GM18519 (cell line): ENCODE results near the gene HPS6.

Experiments used
- ATAC-seq: cut with Tn5 transposase; IDR thresholded peaks from one replicate; pipeline ENCODE4 v1.9.1; 2021; ENCODE audit warnings: mild to moderate bottlenecking, moderate library complexity; ENCODE audit not compliant: unreplicated experiment, low FRiP score

The HPS6 gene

DNA sequence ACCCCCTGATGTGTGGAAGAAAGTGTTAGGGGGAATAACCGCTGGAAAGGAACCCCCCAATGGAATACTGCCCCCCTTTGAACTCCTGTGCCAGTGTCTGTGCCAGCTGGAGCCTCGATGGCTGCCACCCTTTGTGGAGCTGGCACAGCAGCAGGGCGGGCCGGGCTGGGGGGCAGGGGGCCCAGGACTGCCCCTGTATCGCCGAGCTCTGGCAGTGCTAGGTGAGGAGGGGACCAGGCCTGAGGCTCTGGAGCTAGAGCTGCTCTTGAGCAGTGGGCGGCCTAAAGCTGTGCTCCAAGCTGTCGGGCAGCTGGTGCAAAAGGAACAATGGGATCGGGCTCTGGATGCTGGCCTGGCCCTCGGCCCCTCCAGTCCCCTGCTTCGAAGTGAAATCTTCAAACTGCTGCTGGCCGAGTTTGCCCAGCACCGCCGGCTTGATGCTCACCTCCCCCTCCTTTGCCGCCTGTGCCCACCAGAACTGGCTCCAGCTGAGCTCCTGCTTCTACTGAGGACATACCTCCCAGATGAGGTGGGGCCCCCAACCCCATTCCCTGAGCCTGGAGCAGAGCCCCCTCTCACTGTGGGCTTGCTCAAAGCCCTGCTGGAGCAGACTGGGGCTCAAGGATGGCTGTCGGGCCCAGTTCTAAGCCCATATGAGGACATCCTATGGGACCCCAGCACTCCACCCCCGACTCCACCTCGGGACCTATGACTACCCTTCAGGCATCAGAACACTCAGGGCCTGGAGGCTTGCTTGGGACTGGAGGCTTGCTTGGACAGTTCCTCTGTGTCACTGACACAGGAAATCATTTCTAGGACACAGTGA is 2.2 kb downstream of the HPS6 start:
- ATAC-seq: no peak

DNA sequence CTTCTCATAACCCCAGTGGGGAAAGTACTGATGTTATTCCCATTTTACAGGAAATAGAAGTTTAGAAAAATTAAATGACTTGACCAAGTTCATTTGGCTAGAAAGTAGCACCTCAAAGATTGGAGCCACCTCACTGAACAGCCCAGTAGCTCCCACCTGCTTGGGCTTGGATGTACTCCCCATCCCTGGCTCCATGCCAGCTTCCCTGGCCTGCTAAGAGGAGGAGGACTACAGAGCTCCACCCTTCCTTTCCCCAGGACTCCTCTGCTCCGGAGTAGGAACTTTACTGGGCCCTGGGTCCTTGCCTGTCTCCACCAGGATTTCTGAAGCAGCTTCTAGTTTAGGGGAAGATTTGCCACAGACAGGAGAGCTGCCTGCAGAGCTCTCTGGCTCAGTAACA is 3.1 kb downstream of the HPS6 start:
- no peak for ATAC-seq

DNA sequence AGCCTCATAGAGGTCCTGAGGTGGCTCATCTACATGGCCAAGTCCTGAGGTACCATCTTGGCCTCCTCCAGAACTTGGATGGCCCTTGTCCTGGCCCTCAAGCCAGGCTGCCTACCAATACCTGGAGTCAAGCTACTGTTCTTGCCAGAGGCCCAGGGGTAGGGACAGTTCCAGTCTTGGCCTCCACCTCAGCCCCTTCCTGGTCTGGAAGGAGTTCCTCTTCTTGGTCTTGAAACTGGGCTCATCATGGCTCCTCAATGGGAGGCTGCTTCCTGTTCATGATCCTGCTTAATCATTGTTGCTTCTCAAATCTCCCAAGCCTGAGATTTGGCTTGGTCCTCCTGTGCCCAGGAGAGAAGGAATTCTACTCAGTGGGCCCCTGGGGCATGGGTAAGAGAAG is 3.9 kb downstream of the HPS6 start:
- ATAC-seq: no peak

DNA sequence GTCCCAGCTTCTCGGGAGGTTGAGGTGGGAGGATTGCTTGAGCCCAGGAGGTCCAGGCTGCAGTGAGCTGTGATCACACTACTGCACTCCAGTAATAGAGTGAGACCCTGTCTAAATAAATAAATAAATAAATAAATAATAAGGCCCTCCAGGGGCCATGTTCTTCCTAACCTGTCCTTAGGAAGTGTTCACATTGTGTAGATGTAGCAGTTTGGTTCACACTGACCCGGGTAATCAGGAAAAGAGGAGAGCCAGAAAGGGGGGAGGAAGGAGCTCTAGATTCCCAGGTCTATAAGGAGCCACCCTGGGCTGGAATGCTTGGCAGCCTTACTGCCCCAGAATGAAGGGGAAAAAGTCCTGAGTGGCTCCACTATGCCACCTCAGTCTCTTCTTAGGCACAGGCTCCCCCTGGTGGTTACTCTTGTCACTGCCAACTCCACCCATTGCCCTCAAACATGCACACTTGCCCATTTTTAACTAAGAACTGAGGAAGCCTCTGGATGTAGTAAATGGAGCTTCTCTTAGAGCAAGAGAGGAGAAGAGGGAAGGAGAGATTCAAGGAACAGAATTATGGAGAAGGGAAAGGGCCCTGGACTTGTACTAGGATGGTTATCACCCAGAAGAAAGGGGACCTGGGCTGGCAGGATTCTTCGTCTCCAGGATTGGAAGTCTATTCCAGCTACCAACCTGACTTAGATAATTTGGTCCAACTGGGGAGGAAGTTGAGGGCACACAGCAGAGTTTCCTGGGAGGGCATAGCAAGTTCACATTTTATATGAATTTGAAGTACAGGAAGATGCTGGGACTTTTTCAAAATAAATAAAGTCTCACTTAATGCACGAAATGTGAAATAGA is 7.8 kb downstream of the HPS6 start:
- ATAC-seq: no peak

DNA sequence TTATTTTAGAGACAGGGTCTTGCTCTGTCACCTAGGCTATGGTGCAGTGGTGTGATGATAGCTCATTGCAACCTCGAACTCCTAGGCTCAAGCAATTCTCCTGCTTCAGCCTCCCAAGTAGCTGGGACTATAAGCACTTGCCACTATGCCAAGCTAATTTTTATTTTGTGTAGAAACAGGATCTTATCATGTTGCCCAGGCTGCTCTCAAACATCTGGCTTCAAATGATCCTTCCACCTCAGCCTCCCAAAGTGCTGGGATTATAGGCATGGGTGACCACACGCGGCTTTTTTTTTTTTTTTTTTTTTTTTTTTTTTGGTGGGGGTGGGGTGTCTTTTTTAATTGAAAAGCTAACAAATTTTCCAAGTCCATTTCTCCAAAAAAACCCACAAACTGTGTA is 18.4 kb downstream of the HPS6 start:
- no peak for ATAC-seq

DNA sequence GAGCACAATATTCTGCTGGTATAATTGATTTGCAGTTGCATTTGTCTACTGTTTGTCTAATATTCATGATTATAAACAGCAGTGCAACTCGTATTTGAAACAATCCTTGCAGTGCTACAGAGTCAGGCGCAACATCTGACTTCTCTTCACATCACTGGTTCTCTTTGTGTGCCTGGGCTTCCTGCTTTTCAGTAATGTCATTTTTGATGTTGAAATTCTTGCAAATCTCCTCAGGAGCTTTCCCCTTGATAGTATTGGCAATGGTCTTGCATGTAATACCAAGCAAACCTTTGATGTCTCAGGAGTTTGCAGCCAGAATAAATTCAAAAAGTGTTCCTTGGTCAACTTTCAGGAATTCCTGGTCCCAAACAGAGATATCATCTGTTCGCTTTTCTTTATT is 20.2 kb downstream of the HPS6 start:
- ATAC-seq: no peak

DNA sequence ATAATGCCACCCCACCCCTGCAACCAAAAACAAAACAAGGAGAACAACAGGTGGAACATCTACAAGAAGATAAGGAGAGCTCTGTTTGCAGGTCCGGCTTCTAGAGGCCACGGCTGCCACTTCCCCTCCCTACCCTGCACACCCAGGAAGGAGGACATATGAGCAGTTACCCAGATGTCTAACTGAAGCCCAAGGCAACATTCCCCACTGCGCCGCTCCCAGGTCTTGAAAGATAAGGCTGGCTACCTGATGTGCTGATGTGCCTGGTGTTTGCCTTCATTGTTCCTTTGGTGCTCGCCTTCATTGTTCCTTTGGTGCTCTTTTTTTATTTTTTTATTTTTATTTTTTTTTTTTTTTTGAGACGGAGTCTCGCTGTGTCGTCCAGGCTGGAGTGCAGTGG is 21.0 kb downstream of the HPS6 start:
- ATAC-seq: no peak

DNA sequence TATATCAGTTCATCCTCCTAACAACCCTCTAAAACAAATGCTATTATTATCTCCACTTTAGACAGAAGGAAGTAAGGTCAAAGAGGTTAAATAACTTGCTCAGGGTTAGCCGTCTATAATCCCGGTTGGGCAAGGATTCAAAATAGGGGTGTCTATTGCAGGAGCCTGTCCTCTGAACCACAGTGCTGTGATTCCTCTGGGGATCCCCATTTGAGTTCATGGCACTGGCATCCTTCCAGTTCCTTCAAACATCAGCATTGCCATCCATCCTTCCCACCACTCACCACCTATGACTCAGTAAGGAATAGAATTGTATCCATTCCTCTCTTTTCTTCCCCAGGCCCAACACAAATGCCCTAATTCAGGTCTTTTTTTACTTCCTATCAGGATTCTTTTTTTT is 25.6 kb downstream of the HPS6 start:
- ATAC-seq: no peak

DNA sequence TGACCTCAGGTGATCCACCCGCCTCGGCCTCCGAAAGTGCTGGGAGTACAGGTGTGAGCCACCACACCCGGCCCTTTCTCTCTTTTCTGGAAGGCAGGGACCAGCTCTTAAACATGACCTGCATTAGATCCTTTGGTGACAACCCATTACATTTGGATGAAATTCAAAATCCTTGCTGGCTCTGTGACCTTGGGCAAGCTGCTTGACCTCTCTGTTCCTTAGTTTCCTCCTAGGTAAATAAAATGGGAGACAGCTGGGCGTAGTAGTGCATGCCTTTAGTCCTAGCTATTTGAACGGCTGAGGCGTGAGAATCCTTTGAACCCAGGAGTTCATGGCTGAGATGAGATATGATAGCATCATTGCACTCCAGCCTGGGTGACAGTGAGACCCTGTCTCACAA is 31.3 kb downstream of the HPS6 start:
- no peak for ATAC-seq

DNA sequence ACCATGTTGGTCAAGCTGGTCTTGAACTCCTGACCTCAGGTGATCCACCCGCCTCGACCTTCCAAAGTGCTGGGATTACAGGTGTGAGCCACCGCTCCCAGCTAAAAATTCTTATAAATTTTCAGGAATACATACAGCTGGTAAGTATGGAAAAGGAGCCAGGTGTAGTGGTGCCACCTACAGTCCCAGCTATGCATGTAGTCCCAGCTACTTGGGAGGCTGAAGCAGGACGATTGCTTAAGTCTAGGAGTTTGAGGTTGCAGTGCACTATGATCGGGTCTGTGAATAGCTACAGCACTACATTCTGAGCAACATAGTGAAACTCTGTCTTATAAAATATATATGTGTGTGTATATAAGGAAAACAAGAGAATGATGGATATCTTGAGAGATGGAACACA is 36.0 kb downstream of the HPS6 start:
- ATAC-seq: no peak

DNA sequence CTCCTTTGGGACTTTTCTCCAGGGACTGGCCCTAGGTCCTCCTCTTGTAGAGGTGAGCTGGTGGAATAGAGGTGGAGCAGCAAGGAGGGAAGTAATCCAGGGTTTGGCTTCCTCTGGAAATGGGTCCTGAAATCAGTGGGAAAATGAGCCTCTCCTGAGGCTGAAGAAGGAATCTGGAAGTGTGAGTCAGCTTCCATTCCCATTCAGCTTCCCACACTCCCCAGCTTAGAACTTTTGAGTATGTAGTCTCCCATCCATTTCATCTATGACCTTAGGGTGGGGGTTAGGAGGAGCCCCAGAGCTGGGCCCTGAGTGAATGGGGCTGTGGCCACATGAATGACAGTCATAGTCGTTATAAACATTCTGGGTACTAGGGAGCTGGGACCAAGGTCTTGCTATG is 37.3 kb downstream of the HPS6 start:
- ATAC-seq: no peak

DNA sequence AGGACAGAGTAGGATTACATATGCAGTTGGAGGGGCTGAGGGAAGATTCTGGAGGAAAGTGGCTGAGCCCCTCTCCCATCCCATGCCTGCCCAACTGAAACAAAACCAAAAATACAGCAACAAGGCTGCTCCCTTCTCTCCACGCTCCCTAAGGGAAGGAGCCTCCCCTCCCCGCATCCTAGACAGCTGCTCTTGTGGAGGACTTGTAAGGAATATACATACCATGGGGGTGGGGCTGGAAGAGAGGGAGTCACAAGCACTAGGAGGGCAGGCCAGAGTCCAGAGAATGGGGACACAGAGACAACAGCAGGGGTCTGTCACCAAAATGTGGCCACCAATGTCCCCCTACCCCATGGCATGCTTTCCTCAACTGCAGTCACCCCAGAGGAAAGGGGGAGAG is 41.8 kb downstream of the HPS6 start:
- no peak for ATAC-seq

DNA sequence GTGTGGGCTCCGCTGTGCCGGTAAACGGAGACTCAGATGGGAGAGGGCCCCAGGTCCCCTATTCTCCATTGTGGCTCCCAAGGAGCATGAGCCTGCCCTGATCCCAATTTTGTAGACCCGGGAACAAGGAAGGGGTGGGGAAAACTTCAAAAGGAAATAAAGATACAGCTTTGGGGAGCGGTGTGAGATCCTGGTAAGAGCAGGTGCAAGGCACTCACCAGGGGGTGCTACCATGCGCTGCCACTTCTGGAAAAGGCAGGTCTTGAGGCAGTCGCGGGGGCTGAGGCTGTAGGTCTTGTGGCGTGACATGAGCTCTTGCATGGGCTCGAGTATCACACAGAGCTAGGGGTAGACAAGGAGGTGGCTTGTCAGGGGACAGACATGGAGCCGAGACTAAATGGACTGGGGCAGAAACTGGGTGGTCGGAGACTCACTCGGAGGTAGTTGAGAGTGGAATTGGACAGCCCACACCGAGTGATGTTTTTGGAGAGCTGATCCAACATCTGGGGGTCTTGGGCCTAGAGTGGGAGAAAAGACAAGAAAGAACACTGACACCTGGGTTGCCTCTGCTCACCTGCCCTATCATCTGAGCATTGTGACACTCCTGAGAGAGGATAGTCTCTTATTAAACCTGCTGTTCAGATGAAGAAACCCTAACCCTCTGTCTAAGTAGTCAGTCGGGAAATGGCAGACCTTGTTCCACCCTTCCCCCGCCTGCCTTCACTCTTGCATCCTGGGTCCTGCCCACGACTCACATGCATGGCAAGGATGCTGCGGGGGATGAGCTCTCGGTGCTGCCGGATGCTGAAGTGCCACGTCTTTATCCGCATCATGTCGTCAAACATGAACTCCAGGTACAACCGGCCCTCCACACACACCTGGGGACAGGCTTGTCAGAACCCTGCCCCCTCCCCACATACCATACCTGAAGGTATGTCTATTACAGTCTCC is 44.3 kb downstream of the HPS6 start:
- no peak for ATAC-seq

DNA sequence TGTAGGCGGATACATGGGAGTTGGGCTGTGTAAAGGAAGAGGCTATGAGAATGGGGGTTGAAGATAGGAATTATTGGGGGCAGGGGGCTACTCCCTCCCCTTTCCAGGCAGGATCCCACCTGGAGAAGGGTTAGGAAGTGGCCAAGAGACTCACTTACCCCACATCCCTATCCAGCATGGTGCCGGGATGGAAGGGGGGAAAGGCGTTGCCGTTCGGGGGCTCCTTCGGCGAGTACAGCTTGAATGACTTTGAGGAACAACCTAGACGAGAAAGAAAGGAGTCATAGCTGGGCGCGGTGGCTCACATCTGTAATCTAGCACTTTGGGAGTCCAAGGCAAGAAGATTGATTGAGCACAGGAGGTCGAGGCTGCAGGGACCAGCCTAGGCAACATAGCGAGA is 46.1 kb downstream of the HPS6 start:
- no peak for ATAC-seq

DNA sequence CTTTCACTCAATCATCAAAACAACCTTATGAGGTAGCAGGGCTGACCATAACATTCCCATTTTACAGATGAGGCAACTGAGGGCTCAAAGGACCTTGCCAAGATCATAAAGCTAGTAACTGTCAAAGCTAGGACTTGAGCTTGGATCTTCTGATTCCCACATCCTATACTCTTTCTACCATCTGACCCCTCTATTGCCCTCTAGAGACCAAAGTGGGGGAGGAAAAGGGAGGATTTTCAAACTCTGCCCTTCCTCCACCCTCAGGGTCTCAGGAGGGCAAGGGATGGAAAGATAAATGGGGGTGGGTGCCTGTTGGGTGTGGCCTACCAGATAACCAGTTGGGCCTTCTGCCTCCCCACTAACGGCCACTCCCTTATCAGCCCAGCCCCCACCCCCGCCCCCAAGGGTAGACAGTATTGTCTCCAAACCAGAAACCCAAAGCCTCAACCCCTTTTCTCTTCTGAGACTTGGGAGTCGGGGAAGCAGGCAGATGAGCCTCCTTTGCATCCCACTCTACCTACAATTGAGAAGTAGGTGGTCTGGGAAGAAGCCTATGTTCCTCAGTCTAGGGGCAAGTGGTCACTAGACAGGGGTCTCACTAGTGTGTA is 47.2 kb downstream of the HPS6 start:
- no peak for ATAC-seq

DNA sequence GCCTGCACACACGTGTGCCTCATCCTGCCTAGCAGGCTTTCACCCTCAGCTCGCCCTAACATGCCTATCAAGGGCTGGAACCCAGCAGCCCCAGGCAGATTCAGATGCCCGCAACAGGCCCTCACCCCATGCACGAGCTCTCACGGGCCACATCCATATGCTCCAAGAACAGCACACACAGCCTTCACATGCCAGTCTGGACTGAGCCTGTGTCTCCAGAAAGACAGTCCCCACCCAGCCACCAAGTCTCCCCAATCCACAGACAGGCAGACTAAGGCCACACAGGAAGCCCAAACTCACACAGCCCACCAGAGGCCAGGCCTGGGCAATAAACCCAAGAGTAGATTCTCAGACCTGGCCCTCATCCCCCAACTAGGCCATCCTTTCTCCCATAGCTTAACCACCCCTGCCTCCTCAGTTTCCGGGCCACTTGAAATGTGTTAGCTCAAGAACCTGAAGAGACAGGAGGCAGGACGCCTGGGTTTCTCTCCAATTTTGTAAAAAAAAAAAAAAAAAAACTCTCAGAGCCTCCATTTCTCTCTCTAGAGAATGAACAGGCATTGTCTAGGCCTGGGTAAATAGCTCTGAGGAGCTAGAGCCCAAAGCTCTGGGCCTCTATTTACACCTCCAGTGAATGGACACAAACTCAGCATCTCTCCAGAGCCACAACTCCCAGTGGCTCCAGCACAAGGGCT is 48.3 kb downstream of the HPS6 start:
- no peak for ATAC-seq

DNA sequence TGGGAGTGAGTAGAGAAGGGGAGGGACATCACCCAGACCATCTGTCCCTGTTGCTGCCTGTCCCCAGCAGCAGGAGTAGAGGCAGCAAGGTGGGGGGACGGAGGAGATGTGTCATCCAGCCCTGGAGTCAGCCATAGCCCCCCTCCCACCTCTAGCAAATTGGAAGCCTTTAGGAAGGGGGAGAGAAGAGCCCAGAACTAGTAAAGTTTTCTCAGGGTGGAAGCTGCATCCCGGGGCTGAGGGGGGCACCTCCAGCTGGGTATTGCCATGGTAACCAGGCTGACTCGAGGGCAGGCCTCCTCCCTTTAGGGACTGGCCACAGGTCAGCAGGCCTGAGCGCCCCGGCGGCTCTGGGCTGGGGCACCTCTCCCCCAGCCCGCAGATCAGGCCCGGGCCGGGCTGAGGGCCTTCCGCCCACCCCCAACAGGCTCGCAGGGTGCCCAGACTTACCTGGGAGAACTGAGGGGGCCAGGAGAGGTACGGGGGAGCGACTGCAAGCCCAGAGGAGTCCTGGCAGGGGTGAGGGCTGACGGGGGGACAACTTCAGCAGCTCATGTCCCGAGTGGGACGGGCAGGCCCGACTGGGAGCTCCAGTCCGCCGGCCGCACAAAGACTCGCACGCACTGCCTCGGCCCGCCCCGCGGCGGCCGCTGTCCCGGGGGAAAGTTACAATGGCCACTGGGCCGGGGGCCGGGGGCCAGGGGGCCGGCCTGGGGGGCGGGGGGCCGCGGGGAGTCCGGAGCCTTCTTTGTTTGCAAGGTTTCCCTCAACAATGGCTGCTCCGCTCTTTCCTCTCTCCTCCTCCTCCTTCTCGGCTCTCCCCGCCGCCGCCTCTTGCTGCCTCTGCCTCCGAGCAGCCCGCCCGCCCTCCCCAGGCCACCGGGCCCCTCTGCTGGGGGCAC is 49.1 kb downstream of the HPS6 start:
- no peak for ATAC-seq

DNA sequence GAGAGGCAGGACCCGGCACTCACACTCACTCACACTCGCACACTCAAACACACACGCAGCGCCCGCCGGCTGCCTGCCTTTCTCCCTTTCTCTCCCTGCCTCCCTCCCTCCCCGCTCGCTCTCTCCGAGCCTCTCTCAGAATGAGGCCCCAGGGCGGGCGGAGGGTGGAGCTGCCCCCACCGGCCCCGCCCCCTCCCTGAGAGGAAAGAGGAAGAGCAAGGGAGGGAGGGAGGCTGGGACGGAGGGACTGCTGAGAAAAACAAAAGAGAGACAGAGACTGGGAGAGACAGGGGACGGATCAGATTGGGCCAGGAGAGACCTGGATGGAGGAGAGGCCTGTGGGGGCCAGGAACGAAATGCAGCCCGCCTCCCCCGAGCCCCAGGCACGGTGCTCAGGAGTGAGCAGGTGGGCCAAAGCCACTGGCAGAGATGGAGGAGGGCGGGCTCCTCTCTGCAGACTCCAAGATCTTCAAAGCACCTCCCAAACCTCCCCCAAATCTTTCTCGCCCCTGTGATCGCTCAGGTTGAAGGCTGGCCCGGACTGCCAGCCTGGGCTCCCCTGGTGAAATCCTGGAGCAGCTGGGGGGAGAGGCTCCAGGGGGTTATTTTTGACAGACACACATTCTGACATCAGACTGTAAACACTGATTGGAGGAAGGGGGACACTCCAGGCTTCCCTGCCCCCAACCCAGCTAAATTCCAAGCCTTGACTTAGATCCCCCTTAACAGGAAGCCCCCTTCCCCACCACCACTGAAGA is 49.9 kb downstream of the HPS6 start:
- no peak for ATAC-seq
